ENCODE data around the gene NUDT12.

DNA sequence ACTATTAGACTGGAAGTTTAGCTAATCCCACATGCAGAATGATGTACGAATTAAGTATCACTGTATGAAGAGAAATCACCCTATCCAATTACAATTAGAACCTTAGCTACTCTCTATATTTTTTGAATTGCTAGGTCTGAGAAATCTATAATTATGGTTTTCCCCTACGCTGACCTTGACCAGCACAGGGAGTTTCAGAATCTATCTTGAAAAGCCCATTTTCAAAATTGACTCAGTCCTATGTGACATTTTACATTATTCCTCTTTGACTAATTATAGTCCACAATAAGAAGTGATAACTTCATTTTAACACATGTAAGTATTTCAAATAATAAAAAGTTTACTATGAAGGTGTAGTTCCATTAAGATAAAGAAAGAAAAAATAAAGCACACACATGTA is 21.5 kb downstream of the NUDT12 start:
- no peak for TF ChIP-seq POLR2A (IDR thresholded peaks at IDR 0.05; ENCODE audit: extremely low read depth, insufficient read length)
- TF ChIP-seq CTCF (IDR thresholded peaks at IDR 0.05; ENCODE audit: low read depth, low read length): no peak
- no peak for TF ChIP-seq MYC (IDR thresholded peaks at IDR 0.05; ENCODE audit: low read depth, low read length)
